Measurements from ENCODE around the gene ADAP2.

The ADAP2 gene

DNA sequence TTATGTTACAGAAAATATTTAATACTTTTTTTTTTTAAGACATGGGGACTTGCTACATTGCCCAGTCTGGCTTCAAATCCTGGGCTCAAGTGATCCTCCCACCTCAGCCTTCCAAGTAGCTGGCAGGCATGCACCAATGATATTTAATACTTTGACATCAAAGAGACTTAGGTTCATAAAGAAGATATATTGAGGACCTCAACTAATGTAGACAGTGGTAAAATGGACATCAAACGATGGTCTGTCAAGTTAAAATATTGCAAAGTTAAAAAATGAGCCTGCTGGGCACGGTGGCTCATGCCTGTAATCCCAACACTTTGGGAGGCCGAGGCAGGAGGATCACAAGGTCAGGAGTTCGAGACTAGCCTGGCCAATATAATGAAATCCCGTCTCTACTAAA, 24.4 kb upstream of the ADAP2 start:
- Histone ChIP-seq H3K36me3 (replicated peaks; ENCODE audit: insufficient read depth, low read length) (no peaks in the 10 kb centered on the region), H3K4me2 (ENCODE audit: low read depth, low read length) (no peak overlapping the region), H3K4me1 (ENCODE audit: low read length) (no peaks in the 10 kb centered on the region), H3F3A (ENCODE audit: insufficient read depth, low read length) (no peaks in the 10 kb centered on the region; the same call in 1 of the 2 replicates), H3K9me2 (replicated peaks; ENCODE audit: insufficient read depth, low read length) (no peaks in the 10 kb centered on the region), H4K20me1 (ENCODE audit: insufficient read depth, low read length) (no peaks in the 10 kb centered on the region; the same call in 1 of the 2 replicates), H3K9ac (ENCODE audit: low read length) (no peak overlapping the region), H3K27ac (ENCODE audit: low read length) (no peak overlapping the region), H3K27me3 (replicated peaks; ENCODE audit: insufficient read depth, low read length) (no peaks in the 10 kb centered on the region), H3K79me2 (ENCODE audit: low read length) (peaks cover 13% of the 10 kb centered on the region), H2AFZ (ENCODE audit: low read length) (no peak overlapping the region), H3K4me3 (ENCODE audit: low read length) (no peak overlapping the region), H3K9me3 (replicated peaks; ENCODE audit: insufficient read depth, low read length) (no peaks in the 10 kb centered on the region)
- TF ChIP-seq EZH2phosphoT487 (IDR thresholded peaks at IDR 0.05; ENCODE audit: low read length): no peak
- no peak for TF ChIP-seq EZH2 (optimal IDR thresholded peaks at IDR 0.05; ENCODE audit: low read depth, low read length)
- TF ChIP-seq CTCF (IDR thresholded peaks at IDR 0.05; ENCODE audit: low read length): no peak
- no peak for DNase-seq

GRCh38 chr17:30905742-30906100, 16.0 kb upstream of the ADAP2 start:
- Histone ChIP-seq H2AFZ (ENCODE audit: low read length) (peak overlapping the region; percentile 96), H3K36me3 (replicated peaks; ENCODE audit: insufficient read depth, low read length) (no peaks in the 10 kb centered on the region), H3F3A (ENCODE audit: insufficient read depth, low read length) (peaks cover 13% of the 10 kb centered on the region), H3K9me3 (replicated peaks; ENCODE audit: insufficient read depth, low read length) (no peaks in the 10 kb centered on the region), H3K4me2 (ENCODE audit: low read depth, low read length) (peak overlapping the region; percentile 76), H3K4me3 (ENCODE audit: low read length) (peak overlapping the region; percentile 94), H3K9ac (ENCODE audit: low read length) (peak overlapping the region; percentile 81), H3K27ac (ENCODE audit: low read length) (no peak overlapping the region), H3K27me3 (replicated peaks; ENCODE audit: insufficient read depth, low read length) (no peaks in the 10 kb centered on the region), H3K4me1 (ENCODE audit: low read length) (no peaks in the 10 kb centered on the region), H3K79me2 (ENCODE audit: low read length) (peaks cover 36% of the 10 kb centered on the region), H4K20me1 (ENCODE audit: insufficient read depth, low read length) (no peaks in the 10 kb centered on the region), H3K9me2 (replicated peaks; ENCODE audit: insufficient read depth, low read length) (no peaks in the 10 kb centered on the region)
- DNase-seq: no peak
- TF ChIP-seq EZH2 (optimal IDR thresholded peaks at IDR 0.05; ENCODE audit: low read depth, low read length) (no peak), CTCF (IDR thresholded peaks at IDR 0.05; ENCODE audit: low read length) (no peak), EZH2phosphoT487 (IDR thresholded peaks at IDR 0.05; ENCODE audit: low read length) (no peak)

GRCh38 chr17:30906101-30906911, 15.4 kb upstream of the ADAP2 start, which contains the start of gene TEFM:
Gene TEFM (minus strand): TSS chr17:30906238. CDS start chr17:30906198, 40 bp downstream.
- Histone ChIP-seq H3F3A (ENCODE audit: insufficient read depth, low read length) (peaks cover 13% of the 10 kb centered on the region), H4K20me1 (ENCODE audit: insufficient read depth, low read length) (no peaks in the 10 kb centered on the region), H3K9ac (ENCODE audit: low read length) (peak within 1 kb of the TSS; percentile 81), H3K9me3 (replicated peaks; ENCODE audit: insufficient read depth, low read length) (no peaks in the 10 kb centered on the region), H3K36me3 (replicated peaks; ENCODE audit: insufficient read depth, low read length) (no peaks in the 10 kb centered on the region), H3K27ac (ENCODE audit: low read length) (peak within 1 kb of the TSS; percentile 6; the same call in 1 of the 2 replicates), H3K4me3 (ENCODE audit: low read length) (peak within 1 kb of the TSS; percentile 94), H2AFZ (ENCODE audit: low read length) (peak within 1 kb of the TSS; percentile 96), H3K27me3 (replicated peaks; ENCODE audit: insufficient read depth, low read length) (no peaks in the 10 kb centered on the region), H3K4me1 (ENCODE audit: low read length) (no peaks in the 10 kb centered on the region), H3K79me2 (ENCODE audit: low read length) (peaks cover 35% of the 10 kb centered on the region), H3K9me2 (replicated peaks; ENCODE audit: insufficient read depth, low read length) (no peaks in the 10 kb centered on the region), H3K4me2 (ENCODE audit: low read depth, low read length) (peak within 1 kb of the TSS; percentile 76)
- TF ChIP-seq EZH2phosphoT487 (IDR thresholded peaks at IDR 0.05; ENCODE audit: low read length): no peak
- no peak for TF ChIP-seq EZH2 (optimal IDR thresholded peaks at IDR 0.05; ENCODE audit: low read depth, low read length)
- no peak for TF ChIP-seq CTCF (IDR thresholded peaks at IDR 0.05; ENCODE audit: low read length)
- peak; percentile 91 for DNase-seq

Measured in MM.1S (cell line).